H1 (cell line): ENCODE measurements around the gene CFAP65. TPM values are rescaled to one million over a fixed set of nuclear protein-coding genes. Genes with fewer than 3 reads are reported as not detected.

ENCODE experiments used
- CTCF ChIA-PET: fragments of 300-600 bp; sonication (Branson Sonifier 250); formaldehyde crosslinking; loops from one replicate; lab custom pipeline; 2021; ENCODE audit not compliant: partially characterized antibody; lab: Charles Lee
- POLR2A ChIA-PET: fragments of 300-600 bp; sonication (Branson Sonifier 250); formaldehyde crosslinking; loops from one replicate; lab custom pipeline; 2021; ENCODE audit warnings: inconsistent platforms; ENCODE audit not compliant: partially characterized antibody; lab: Charles Lee
- DNase-seq, 2 experiments: peaks; one replicate each; pipeline versions ENCODE4 v3.0.0 to v3.0.0-alpha.2; 2010 to 2022; ENCODE audit warnings: low spot score in 2 of 2, low read depth in 1 of 2, mixed read lengths in 1 of 2
- FAIRE-seq: peaks from 2 replicates; lab custom pipeline; 2011; peaks lifted over from hg19 to GRCh38; lab: Jason Lieb, UNC
- H2AFZ ChIP-seq: 2 replicates; pipeline ENCODE4 v1.8.1; 2012; ENCODE audit warnings: low read length, inconsistent platforms
- H2AK5ac ChIP-seq: 2 replicates; pipeline ENCODE4 v1.6.1; 2013; ENCODE audit warnings: low read depth, low read length
- H2BK120ac ChIP-seq: replicated peaks from 2 replicates; pipeline ENCODE3; 2013; ENCODE audit warnings: low read depth, low read length, inconsistent platforms
- H2BK12ac ChIP-seq: 2 replicates; pipeline ENCODE4 v1.6.1; 2013; ENCODE audit warnings: low read depth, low read length
- H2BK15ac ChIP-seq: 2 replicates; pipeline ENCODE4 v1.6.1; 2013; ENCODE audit warnings: low read length
- H2BK20ac ChIP-seq: 2 replicates; pipeline ENCODE4 v1.6.1; 2013; ENCODE audit warnings: low read length
- H2BK5ac ChIP-seq: 2 replicates; pipeline ENCODE4 v1.6.1; 2013; ENCODE audit warnings: low read depth, low read length
- H3K14ac ChIP-seq: 2 replicates; pipeline ENCODE4 v1.6.1; 2013; ENCODE audit warnings: inconsistent platforms; ENCODE audit not compliant: insufficient read length
- H3K18ac ChIP-seq: 2 replicates; pipeline ENCODE4 v1.6.1; 2013; ENCODE audit warnings: low read length; ENCODE audit errors: extremely low read depth
- H3K23ac ChIP-seq: 2 replicates; pipeline ENCODE4 v1.6.1; 2013; ENCODE audit warnings: inconsistent platforms; ENCODE audit not compliant: insufficient read length
- H3K23me2 ChIP-seq: 2 replicates; pipeline ENCODE4 v1.6.1; 2013; ENCODE audit warnings: low read depth, low read length
- H3K27ac ChIP-seq: 2 replicates; pipeline ENCODE4 v1.6.1; 2011; ENCODE audit warnings: low read depth, low read length, inconsistent platforms
- H3K27me3 ChIP-seq, 4 experiments: replicated peaks in 1 of 4; 1 replicate in 1 of 4; 2 replicates in 3 of 4; pipeline versions ENCODE4 v1.6.1 to v1.8.1; 2011 to 2013; ENCODE audit warnings: low read length in 3 of 4, mild to moderate bottlenecking in 3 of 4, inconsistent platforms in 2 of 4, mixed read lengths in 2 of 4, moderate library complexity in 1 of 4; ENCODE audit not compliant: control insufficient read depth in 3 of 4, insufficient read depth in 3 of 4; ENCODE audit errors: extremely low read depth in 1 of 4
- H3K36me3 ChIP-seq, 4 experiments: 2 replicates each; pipeline versions ENCODE4 v1.6.1 to v1.8.1; 2011 to 2013; ENCODE audit warnings: mild to moderate bottlenecking in 4 of 4, low read length in 3 of 4, moderate library complexity in 2 of 4, control low read depth in 1 of 4, inconsistent platforms in 1 of 4; ENCODE audit not compliant: insufficient read depth in 4 of 4, control insufficient read depth in 2 of 4
- H3K4ac ChIP-seq: replicated peaks from 2 replicates; pipeline ENCODE3; 2013; ENCODE audit warnings: low read length, low read depth, mixed read lengths, inconsistent platforms; ENCODE audit not compliant: insufficient read length
- H3K4me1 ChIP-seq, 4 experiments: replicated peaks in 1 of 4; 1 replicate in 1 of 4; 2 replicates in 3 of 4; pipeline versions ENCODE4 v1.6.1 to v1.8.1; 2011 to 2013; ENCODE audit warnings: low read length in 3 of 4, inconsistent platforms in 2 of 4, mixed read lengths in 1 of 4; ENCODE audit not compliant: insufficient read depth in 4 of 4, control insufficient read depth in 3 of 4
- H3K4me2 ChIP-seq, 2 experiments: 2 replicates each; pipeline versions ENCODE4 v1.6.1 to v1.8.1; 2011 to 2013; ENCODE audit warnings: low read depth in 2 of 2, low read length in 2 of 2, control low read depth in 1 of 2, inconsistent platforms in 1 of 2, mild to moderate bottlenecking in 1 of 2; ENCODE audit not compliant: insufficient read depth in 1 of 2
- H3K4me3 ChIP-seq, 4 experiments: fragments of 200-600, 300-600 bp in 1 of 4; sonication (generic), shearing (Covaris generic), sonication (Bioruptor Twin) in 1 of 4; 2 replicates each; pipeline versions ENCODE4 v1.5.1 to v1.8.1; 2011 to 2016; ENCODE audit warnings: low read length in 4 of 4, low read depth in 3 of 4, control low read depth in 2 of 4, inconsistent platforms in 2 of 4, mild to moderate bottlenecking in 2 of 4, mixed read lengths in 1 of 4, moderate library complexity in 1 of 4; ENCODE audit not compliant: insufficient read depth in 2 of 4; ENCODE audit errors: extremely low read depth in 1 of 4
- H3K56ac ChIP-seq: replicated peaks from 2 replicates; pipeline ENCODE3; 2013; ENCODE audit warnings: low read depth, mild to moderate bottlenecking, mixed read lengths, low read length, inconsistent platforms; ENCODE audit not compliant: insufficient read length
- H3K79me1 ChIP-seq: 2 replicates; pipeline ENCODE4 v1.6.1; 2013; ENCODE audit warnings: low read depth, low read length, control low read depth
- H3K79me2 ChIP-seq, 2 experiments: 2 replicates each; pipeline versions ENCODE4 v1.6.1 to v1.8.1; 2012 to 2013; ENCODE audit warnings: low read length in 2 of 2, mild to moderate bottlenecking in 2 of 2, inconsistent platforms in 1 of 2; ENCODE audit not compliant: insufficient read depth in 2 of 2, control insufficient read depth in 1 of 2
- H3K9ac ChIP-seq, 4 experiments: replicated peaks in 1 of 4; 1 replicate in 1 of 4; 2 replicates in 3 of 4; pipeline versions ENCODE4 v1.6.1 to v1.8.1; 2011 to 2013; ENCODE audit warnings: low read depth in 3 of 4, low read length in 3 of 4, control low read depth in 2 of 4, mild to moderate bottlenecking in 2 of 4, moderate library complexity in 2 of 4, inconsistent platforms in 1 of 4; ENCODE audit errors: extremely low read depth in 1 of 4
- H3K9me3 ChIP-seq, 2 experiments: 2 replicates each; pipeline versions ENCODE4 v1.6.1 to v1.8.1; 2012 to 2013; ENCODE audit warnings: mild to moderate bottlenecking in 2 of 2, moderate library complexity in 2 of 2, control low read depth in 1 of 2, inconsistent platforms in 1 of 2, low read depth in 1 of 2, low read length in 1 of 2, mixed read lengths in 1 of 2; ENCODE audit not compliant: insufficient read depth in 2 of 2
- H4K20me1 ChIP-seq, 2 experiments: replicated peaks in 1 of 2; 2 replicates each; pipeline versions ENCODE3 to v1.8.1; 2011 to 2013; ENCODE audit warnings: inconsistent platforms in 2 of 2, low read length in 2 of 2, mild to moderate bottlenecking in 1 of 2; ENCODE audit not compliant: insufficient read depth in 2 of 2, control insufficient read depth in 1 of 2
- H4K5ac ChIP-seq: 2 replicates; pipeline ENCODE4 v1.6.1; 2013; ENCODE audit warnings: low read length, low read depth, mixed read lengths, inconsistent platforms; ENCODE audit not compliant: insufficient read length
- H4K8ac ChIP-seq: 2 replicates; pipeline ENCODE4 v1.8.0; 2013; ENCODE audit warnings: mild to moderate bottlenecking, moderate library complexity, low read length, inconsistent platforms; ENCODE audit not compliant: insufficient read depth; ENCODE audit errors: extremely low read depth
- H4K91ac ChIP-seq: replicated peaks from 2 replicates; pipeline ENCODE3; 2013; ENCODE audit warnings: low read length, mixed read lengths, inconsistent platforms; ENCODE audit not compliant: insufficient read length
- CEBPB ChIP-seq: IDR thresholded peaks from 2 replicates; pipeline ENCODE4 v1.6.1; 2012; ENCODE audit warnings: low read depth, low read length
- CTCF ChIP-seq, 3 experiments: IDR thresholded peaks; 1 replicate in 2 of 3; 2 replicates in 1 of 3; pipeline versions ENCODE4 v1.5.1 to v1.6.1; 2011; ENCODE audit warnings: low read length in 3 of 3, mild to moderate bottlenecking in 3 of 3, inconsistent platforms in 2 of 3, low read depth in 1 of 3, moderate library complexity in 1 of 3; ENCODE audit not compliant: insufficient read depth in 1 of 3; ENCODE audit errors: control extremely low read depth in 1 of 3
- E2F6 ChIP-seq: IDR thresholded peaks from 2 replicates; pipeline ENCODE4 v1.6.1; 2012; ENCODE audit warnings: inconsistent platforms
- GTF2F1 ChIP-seq: IDR thresholded peaks from 2 replicates; pipeline ENCODE4 v1.6.1; 2012; ENCODE audit warnings: low read depth, low read length, improper control_type of control experiment, borderline replicate concordance
- RAD21 ChIP-seq, 2 experiments: IDR thresholded peaks in 1 of 2; conservative IDR thresholded peaks in 1 of 2; 2 replicates each; pipeline ENCODE4 v1.6.1; 2011; ENCODE audit warnings: low read depth in 2 of 2, low read length in 2 of 2, improper control_type of control experiment in 1 of 2, inconsistent platforms in 1 of 2, mild to moderate bottlenecking in 1 of 2, moderate library complexity in 1 of 2
- WGBS, 2 experiments: shearing (Covaris generic) in 1 of 2; methylation state at CpG; one replicate each; pipeline versions ENCODE4 v1.1.6 to v1.1.7; 2013 to 2015; ENCODE audit warnings: low lambda C conversion rate in 2 of 2, mixed read lengths in 2 of 2, inconsistent platforms in 1 of 2, low coverage in 1 of 2, missing lambda C conversion rate in 1 of 2; ENCODE audit not compliant: insufficient replicate concordance in 2 of 2, insufficient coverage in 1 of 2, insufficient read length in 1 of 2; ENCODE audit errors: extremely low coverage in 1 of 2, missing lambda C conversion rate in 1 of 2; 5-methylcytosine and 5-hydroxymethylcytosine counted together
- polyA plus RNA-seq, 7 experiments: library from polyadenylated mRNA; depleted of rRNA in 3 of 7; stranded (reverse) in 5 of 7; unstranded in 2 of 7; fragments of >200 nt in 5 of 7; fragments of 200-250 nt in 2 of 7; gene quantifications; 1 replicate in 5 of 7; 2 replicates in 1 of 7; 4 replicates in 1 of 7; pipeline versions ENCODE4 v1.2.1 to v1.2.3, GENCODE V29; 2011 to 2013; ENCODE audit warnings: missing spikeins in 2 of 7, mixed read lengths in 2 of 7
- total RNA-seq: library from RNA; stranded (reverse); fragmentation: NEBNext Ultra II Directional; extraction: Animal tissue kit (Norgen Biotek cat#: 25700); gene quantifications from 2 replicates; pipeline ENCODE4 v1.2.1, GENCODE V29; 2021

Gene CFAP65
- total and polyA plus RNA-seq, 2 of the 8 experiments (the other 6 are each of a cell fraction or from before 2014, with no cell fraction given), result 0.19 to 0.45 TPM

DNA sequence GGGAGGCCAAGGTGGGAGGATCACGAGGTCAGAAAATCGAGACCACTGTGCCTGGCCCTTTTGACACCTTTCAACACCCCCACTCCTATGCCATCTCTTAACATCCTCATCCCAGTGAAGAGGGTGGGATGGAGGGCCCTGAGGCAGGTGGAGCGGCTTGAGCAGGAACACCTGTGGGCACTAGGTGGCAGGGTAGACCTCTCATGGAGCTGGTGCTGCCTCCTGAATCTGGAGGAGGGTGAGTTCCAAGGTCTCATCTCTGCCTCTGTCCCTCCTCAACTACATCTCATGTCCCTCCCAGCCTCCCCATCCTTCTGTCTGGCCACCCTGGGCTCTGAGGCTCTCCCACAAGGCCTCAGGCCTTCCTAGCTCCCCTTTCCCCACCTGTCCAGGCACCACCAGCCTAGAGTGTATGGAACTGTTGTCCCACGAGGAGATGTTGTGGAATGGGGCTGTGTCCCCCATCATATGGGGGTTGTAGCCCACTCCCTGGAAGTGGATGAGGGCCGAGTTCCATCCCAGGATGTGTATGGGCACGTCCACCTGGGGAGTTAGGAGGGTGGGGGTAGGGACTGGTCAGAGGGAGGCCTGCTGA lies 31.1 kb downstream of the CFAP65 start:
- Histone ChIP-seq H2BK5ac (no peak overlapping the region), H3K36me3 (no peaks in the 10 kb centered on the region), H3K27me3 (peaks cover 1 to 21% (median 10%) of the 10 kb centered on the region in 4 experiments), H3K9me3 (no peaks in the 10 kb centered on the region), H3K56ac (no peak overlapping the region), H3K79me2 (no peaks in the 10 kb centered on the region), H3K14ac (no peak overlapping the region), H3K23ac (no peak overlapping the region), H3K4ac (no peak overlapping the region), H3K79me1 (no peaks in the 10 kb centered on the region), H2BK15ac (no peak overlapping the region), H4K5ac (no peak overlapping the region), H3K4me2 (no peak overlapping the region), H3K4me3 (no peak overlapping the region), H3K23me2 (no peaks in the 10 kb centered on the region), H3K27ac (no peak overlapping the region), H4K8ac (no peak overlapping the region), H2BK20ac (no peak overlapping the region), H3K9ac (no peak overlapping the region), H4K91ac (no peak overlapping the region), H2AFZ (no peak overlapping the region), H3K4me1 (no peaks in the 10 kb centered on the region), H2BK120ac (no peak overlapping the region)
- peak; percentile 39 for FAIRE-seq
- WGBS, 2 experiments, result 32% methylated on average over 6 of the region's 6 CpGs; no CpG with 5 or more reads in 1 of the 2 experiments
- POLR2A ChIA-PET, result interaction anchor here (1.5 to 1.6 kb wide), 2 partner anchors 10 to 14 kb away, joined by 3 to 5 read pairs; no protein-coding TSS in a partner anchor
- TF ChIP-seq CEBPB (no peak), GTF2F1 (no peak), RAD21 (IDR thresholded peaks at IDR 0.05 in 1 of 2, conservative IDR thresholded peaks at IDR 0.05 in 1 of 2; ENCODE audit: low read depth in 2 of 2, low read length in 2 of 2) (peak; percentile 69 to 75), CTCF (IDR thresholded peaks at IDR 0.05; ENCODE audit: control extremely low read depth in 1 of 3, insufficient read depth in 1 of 3, low read depth in 1 of 3, low read length in 3 of 3) (peak; percentile 67 to 85 (median 81)), E2F6 (no peak)
- TF ChIP-seq, all 59 proteins: peak for 2
- CTCF ChIA-PET, result interaction anchor here (0.6 to 14.7 kb wide), 34 partner anchors 8 to 383 kb away, joined by 3 to 154 read pairs (median 4); partner anchors contain the start of genes CFAP65, CRYBA2 and IHH
- H2BK12ac ChIP-seq, result no peak overlapping the region
- no peak overlapping the region for H3K18ac ChIP-seq
- DNase-seq, result no peak
- H4K20me1 ChIP-seq, result no peaks in the 10 kb centered on the region
- H2AK5ac ChIP-seq, result no peak overlapping the region
